C4-2B (cell line): Measurements from ENCODE around the gene RRP9.
"Not testable (repeated sequence)": the region's sequence is repeated elsewhere in the genome, so short reads cannot be mapped to it uniquely, and the experiment has no call there.

Experiments used
- H3K27ac ChIP-seq: fragments of 450-650 bp; 2 replicates; pipeline ENCODE4 v1.5.1; 2017
- CTCF ChIP-seq: fragments of 450-650 bp; conservative IDR thresholded peaks from 2 replicates; pipeline ENCODE4 v1.5.1; 2017; ENCODE audit warnings: mild to moderate bottlenecking
- ZFX ChIP-seq: fragments of 450-650 bp; IDR thresholded peaks from 2 replicates; pipeline ENCODE4 v1.6.1; 2017

Gene RRP9

GRCh38 chr3:51933471-51934138, 8.1 kb downstream of the RRP9 start:
- no peak overlapping the region for H3K27ac ChIP-seq
- TF ChIP-seq CTCF (no peak), ZFX (no peak)

- H3K27ac ChIP-seq = no peak overlapping the region
- TF ChIP-seq CTCF (no peak), ZFX (no peak)
Observed at GRCh38 chr3:51932471-51933370, 9.0 kb downstream of the RRP9 start.

- no peak overlapping the region for H3K27ac ChIP-seq
- TF ChIP-seq CTCF (no peak), ZFX (no peak)
Observed at GRCh38 chr3:51931756-51932155, 9.9 kb downstream of the RRP9 start.

- no peak for TF ChIP-seq CTCF
- no peak for TF ChIP-seq ZFX
- no peak overlapping the region for H3K27ac ChIP-seq
Observed at GRCh38 chr3:51930439-51930838, 11.3 kb downstream of the RRP9 start.

GRCh38 chr3:51929420-51930003, 12.2 kb downstream of the RRP9 start:
- TF ChIP-seq ZFX (no peak), CTCF (no peak)
- H3K27ac ChIP-seq = no peak overlapping the region

- H3K27ac ChIP-seq = not testable (repeated sequence)
Observed at GRCh38 chr3:51928981-51929380, 12.7 kb downstream of the RRP9 start.

- TF ChIP-seq CTCF (no peak), ZFX (no peak)
- H3K27ac ChIP-seq = no peak overlapping the region
Observed at GRCh38 chr3:51928438-51928837, 13.3 kb downstream of the RRP9 start.
